ENCODE results near the gene CLPSL2.

GRCh38 chr6:35811699-35811995 is 35.2 kb downstream of the CLPSL2 start:
- TF ChIP-seq POLR2AphosphoS5 (IDR thresholded peaks at IDR 0.05; ENCODE audit: borderline replicate concordance, low read depth, low read length) (no peak), EZH2 (IDR thresholded peaks at IDR 0.05) (no peak)

Data from SK-N-MC (cell line).